GM20000 (cell line): ENCODE measurements around the gene PRIMPOL.

Experiments used
- DNase-seq: peaks from one replicate; pipeline ENCODE4 v3.0.0; 2012; ENCODE audit warnings: low spot score
- CTCF ChIP-seq: IDR thresholded peaks from 2 replicates; pipeline ENCODE4 v1.5.1; 2012; ENCODE audit warnings: mild to moderate bottlenecking, control low read depth; ENCODE audit errors: extremely low read depth, missing control alignments

The PRIMPOL gene

GRCh38 chr4:184689681-184690080 is 40.1 kb downstream of the PRIMPOL start:
- DNase-seq: no peak
- no peak for TF ChIP-seq CTCF

GRCh38 chr4:184693056-184693455 is 43.5 kb downstream of the PRIMPOL start:
- no peak for DNase-seq
- no peak for TF ChIP-seq CTCF

- no peak for TF ChIP-seq CTCF
Observed at GRCh38 chr4:184694412-184694956, 44.9 kb downstream of the PRIMPOL start.

GRCh38 chr4:184695178-184695896 is 45.8 kb downstream of the PRIMPOL start:
- TF ChIP-seq CTCF: no peak

More at GRCh38 chr4:184694412-184694956, 44.9 kb downstream of the PRIMPOL start:
- DNase-seq: no peak

GRCh38 chr4:184697956-184698355 is 48.4 kb downstream of the PRIMPOL start:
- no peak for TF ChIP-seq CTCF
- no peak for DNase-seq

More at GRCh38 chr4:184695178-184695896, 45.8 kb downstream of the PRIMPOL start:
- no peak for DNase-seq

DNA sequence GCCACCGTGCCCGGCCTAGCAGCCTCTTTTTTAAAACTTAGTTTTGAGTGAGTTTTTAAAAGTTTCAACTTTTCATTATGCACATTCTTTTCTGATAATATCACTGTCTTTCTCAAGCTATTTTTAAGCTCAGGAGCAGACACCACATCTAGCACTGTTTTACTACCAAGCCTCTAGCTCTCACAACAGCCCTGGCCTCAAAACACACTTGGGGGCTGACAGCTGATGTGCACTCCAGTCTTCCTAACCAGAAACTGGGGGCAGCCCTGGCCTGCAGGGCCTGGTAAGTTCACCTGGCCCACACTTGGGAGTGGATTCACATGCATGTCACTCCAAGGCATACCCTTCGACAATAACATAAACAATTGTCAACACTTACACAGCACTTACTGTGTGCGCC is 50.4 kb downstream of the PRIMPOL start:
- no peak for DNase-seq
- no peak for TF ChIP-seq CTCF

GRCh38 chr4:184702114-184702513 is 52.6 kb downstream of the PRIMPOL start:
- TF ChIP-seq CTCF: no peak
- no peak for DNase-seq
